Hepatic stellate cell (primary cell): ENCODE data around the gene OTUB2.

Source experiments
- DNase-seq: peaks from one replicate; pipeline ENCODE4 v3.0.0; 2011; ENCODE audit warnings: low spot score

Gene OTUB2

GRCh38 chr14:94026173-94026888 lies at the start of gene OTUB2:
Gene OTUB2 (plus strand): TSS chr14:94026340. CDS start chr14:94026538, 198 bp downstream.
- peak; percentile 100 for DNase-seq

GRCh38 chr14:93976477-93977057 lies 49.6 kb upstream of the OTUB2 start, which contains the start of gene ASB2:
Gene ASB2 (minus strand): TSS chr14:93976570. CDS start chr14:93964539, 12,031 bp downstream.
- peak; percentile 86 for DNase-seq

GRCh38 chr14:93977171-93977570 lies 49.0 kb upstream of the OTUB2 start:
- no peak for DNase-seq

GRCh38 chr14:93977790-93978581 lies 48.2 kb upstream of the OTUB2 start:
- no peak for DNase-seq

- DNase-seq = no peak
Observed at GRCh38 chr14:93978735-93979134, 47.4 kb upstream of the OTUB2 start.

GRCh38 chr14:93980456-93981201 lies 45.5 kb upstream of the OTUB2 start:
- DNase-seq = peak; percentile 81

- DNase-seq = no peak
Observed at GRCh38 chr14:93981316-93982229, 44.6 kb upstream of the OTUB2 start.

- no peak for DNase-seq
Observed at GRCh38 chr14:93982230-93983007, 43.7 kb upstream of the OTUB2 start.

GRCh38 chr14:93984070-93984469 lies 42.1 kb upstream of the OTUB2 start:
- peak; percentile 64 for DNase-seq

GRCh38 chr14:93984987-93985410 lies 41.1 kb upstream of the OTUB2 start:
- DNase-seq = peak; percentile 84

- no peak for DNase-seq
Observed at GRCh38 chr14:93986955-93987354, 39.2 kb upstream of the OTUB2 start.

- no peak for DNase-seq
Observed at GRCh38 chr14:93987376-93987775, 38.8 kb upstream of the OTUB2 start.

- DNase-seq = no peak
Observed at GRCh38 chr14:93987815-93988476, 38.2 kb upstream of the OTUB2 start.

GRCh38 chr14:93989939-93990338 lies 36.2 kb upstream of the OTUB2 start:
- DNase-seq = no peak

GRCh38 chr14:93991212-93991611 lies 34.9 kb upstream of the OTUB2 start:
- DNase-seq = no peak

- DNase-seq = no peak
Observed at GRCh38 chr14:93991649-93992048, 34.5 kb upstream of the OTUB2 start.

GRCh38 chr14:93993382-93993781 lies 32.8 kb upstream of the OTUB2 start:
- no peak for DNase-seq

GRCh38 chr14:93994919-93995682 lies 31.0 kb upstream of the OTUB2 start:
- peak; percentile 91 for DNase-seq

- no peak for DNase-seq
Observed at GRCh38 chr14:93996130-93996695, 29.9 kb upstream of the OTUB2 start.
